Measurements from ENCODE around the gene POU2F3. TPM values are rescaled to one million over a fixed set of nuclear protein-coding genes. Genes with fewer than 3 reads are reported as not detected.
A peak's percentile ranks its signal among the peaks of the same experiment; 100 is the strongest.

The POU2F3 gene
- total RNA-seq, 4 donors from 2014 or later: 58.2 to 219 (median 105) TPM

DNA sequence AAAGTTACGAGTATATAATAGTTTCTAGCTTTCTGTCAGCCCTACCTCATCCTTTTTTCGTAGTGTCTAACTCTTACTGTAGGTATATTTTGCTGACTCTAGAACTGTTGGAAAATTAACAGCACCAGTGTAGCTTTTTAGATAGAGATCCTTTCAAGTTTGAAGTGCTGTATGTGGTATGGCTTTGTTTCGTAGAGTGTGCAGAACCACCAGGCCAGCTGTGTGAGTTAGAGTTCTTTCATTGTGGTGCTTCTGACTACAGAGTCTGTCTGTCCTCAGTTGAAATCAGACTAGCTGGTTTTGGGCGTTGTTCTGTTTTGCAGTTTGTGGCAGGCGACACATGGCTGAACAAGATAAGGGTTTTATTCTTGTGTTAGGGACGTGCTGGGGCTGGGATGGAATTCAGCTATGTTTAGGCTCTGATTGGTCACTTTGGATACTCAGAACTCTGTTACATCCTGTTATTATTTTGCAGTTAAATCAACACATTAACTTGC, 99.5 kb downstream of the POU2F3 start:
- H3K36me3 ChIP-seq: no peaks in the 10 kb centered on the region
- peak overlapping the region; percentile 67 for H3K27ac ChIP-seq
- H3K27me3 ChIP-seq: no peaks in the 10 kb centered on the region
- peaks cover 73% of the 10 kb centered on the region for H3K4me1 ChIP-seq
- WGBS: 13% methylated on average over 6 of the region's 6 CpGs
- TF ChIP-seq POLR2AphosphoS5 (IDR thresholded peaks at IDR 0.05): no peak
- TF ChIP-seq, protein P1, sequence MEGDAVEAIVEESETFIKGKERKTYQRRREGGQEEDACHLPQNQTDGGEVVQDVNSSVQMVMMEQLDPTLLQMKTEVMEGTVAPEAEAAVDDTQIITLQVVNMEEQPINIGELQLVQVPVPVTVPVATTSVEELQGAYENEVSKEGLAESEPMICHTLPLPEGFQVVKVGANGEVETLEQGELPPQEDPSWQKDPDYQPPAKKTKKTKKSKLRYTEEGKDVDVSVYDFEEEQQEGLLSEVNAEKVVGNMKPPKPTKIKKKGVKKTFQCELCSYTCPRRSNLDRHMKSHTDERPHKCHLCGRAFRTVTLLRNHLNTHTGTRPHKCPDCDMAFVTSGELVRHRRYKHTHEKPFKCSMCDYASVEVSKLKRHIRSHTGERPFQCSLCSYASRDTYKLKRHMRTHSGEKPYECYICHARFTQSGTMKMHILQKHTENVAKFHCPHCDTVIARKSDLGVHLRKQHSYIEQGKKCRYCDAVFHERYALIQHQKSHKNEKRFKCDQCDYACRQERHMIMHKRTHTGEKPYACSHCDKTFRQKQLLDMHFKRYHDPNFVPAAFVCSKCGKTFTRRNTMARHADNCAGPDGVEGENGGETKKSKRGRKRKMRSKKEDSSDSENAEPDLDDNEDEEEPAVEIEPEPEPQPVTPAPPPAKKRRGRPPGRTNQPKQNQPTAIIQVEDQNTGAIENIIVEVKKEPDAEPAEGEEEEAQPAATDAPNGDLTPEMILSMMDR (IDR thresholded peaks at IDR 0.05): no peak
- no peak for TF ChIP-seq POLR2A (IDR thresholded peaks at IDR 0.05)
- TF ChIP-seq EP300 (IDR thresholded peaks at IDR 0.05): no peak
- no peaks in the 10 kb centered on the region for H3K9me3 ChIP-seq
- DNase-seq (ENCODE audit: low spot score in 2 of 2): no peak
- peak overlapping the region; percentile 86 for H3K4me3 ChIP-seq

DNA sequence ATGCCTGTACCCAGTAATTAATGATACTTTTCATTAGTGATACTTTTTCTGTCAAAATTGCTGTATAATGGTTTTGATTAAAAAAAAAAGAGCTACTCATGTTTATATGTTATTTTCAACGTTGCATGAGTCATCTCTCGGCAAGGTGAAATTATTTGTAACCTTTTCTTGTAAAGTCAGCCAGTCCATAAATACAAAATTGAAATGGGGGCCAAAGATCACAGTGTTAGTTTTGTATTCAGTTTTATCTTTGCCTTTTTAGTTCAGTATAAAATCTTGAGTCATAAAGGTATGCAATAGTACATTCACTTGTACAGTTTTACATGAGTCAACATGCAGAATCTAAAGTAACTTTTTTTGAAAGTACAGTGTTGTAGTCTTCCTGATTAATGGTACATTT, 100.6 kb downstream of the POU2F3 start:
- Histone ChIP-seq H3K4me1 (peaks cover 72% of the 10 kb centered on the region), H3K9me3 (no peaks in the 10 kb centered on the region), H3K27ac (peak overlapping the region; percentile 67), H3K4me3 (peak overlapping the region; percentile 86), H3K27me3 (no peaks in the 10 kb centered on the region), H3K36me3 (no peaks in the 10 kb centered on the region)
- no peak for TF ChIP-seq POLR2A (IDR thresholded peaks at IDR 0.05)
- TF ChIP-seq, protein P1 (IDR thresholded peaks at IDR 0.05): no peak
- TF ChIP-seq POLR2AphosphoS5 (IDR thresholded peaks at IDR 0.05): no peak
- no peak for TF ChIP-seq EP300 (IDR thresholded peaks at IDR 0.05)
- 20% methylated on average over 2 of the region's 2 CpGs for WGBS
- no peak for DNase-seq (ENCODE audit: low spot score in 2 of 2)

DNA sequence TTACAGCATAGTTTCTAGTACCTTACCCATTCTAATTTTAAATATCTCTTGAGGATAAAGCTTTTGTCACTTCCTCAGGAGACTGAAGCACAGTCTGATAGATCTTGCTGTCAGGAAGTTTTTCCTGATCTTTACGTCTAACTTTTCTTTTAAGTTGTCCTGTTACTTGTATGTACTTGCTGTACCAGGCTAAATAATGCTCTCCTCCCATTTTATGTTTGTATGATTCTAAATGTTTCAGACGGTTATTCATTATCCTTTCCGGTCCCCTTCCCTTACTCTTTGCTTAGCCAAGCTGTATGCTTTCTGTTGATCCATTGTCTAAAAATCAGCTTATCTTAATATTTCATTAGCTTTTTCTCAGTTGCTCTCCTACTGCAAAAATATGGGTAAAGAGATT, 102.3 kb downstream of the POU2F3 start:
- Histone ChIP-seq H3K27ac (no peak overlapping the region), H3K27me3 (no peaks in the 10 kb centered on the region), H3K9me3 (no peaks in the 10 kb centered on the region), H3K36me3 (no peaks in the 10 kb centered on the region), H3K4me1 (peaks cover 85% of the 10 kb centered on the region), H3K4me3 (no peak overlapping the region)
- TF ChIP-seq POLR2AphosphoS5 (IDR thresholded peaks at IDR 0.05) (no peak), EP300 (IDR thresholded peaks at IDR 0.05) (no peak), POLR2A (IDR thresholded peaks at IDR 0.05) (no peak)
- TF ChIP-seq, protein P1 (IDR thresholded peaks at IDR 0.05): no peak
- DNase-seq (ENCODE audit: low spot score in 2 of 2): no peak
- WGBS: 43% methylated on average over 3 of the region's 3 CpGs

GRCh38 chr11:120342678-120343077, 102.7 kb downstream of the POU2F3 start:
- H3K4me1 ChIP-seq: peaks cover 90% of the 10 kb centered on the region
- 76% methylated on average over 3 of the region's 3 CpGs for WGBS

DNA sequence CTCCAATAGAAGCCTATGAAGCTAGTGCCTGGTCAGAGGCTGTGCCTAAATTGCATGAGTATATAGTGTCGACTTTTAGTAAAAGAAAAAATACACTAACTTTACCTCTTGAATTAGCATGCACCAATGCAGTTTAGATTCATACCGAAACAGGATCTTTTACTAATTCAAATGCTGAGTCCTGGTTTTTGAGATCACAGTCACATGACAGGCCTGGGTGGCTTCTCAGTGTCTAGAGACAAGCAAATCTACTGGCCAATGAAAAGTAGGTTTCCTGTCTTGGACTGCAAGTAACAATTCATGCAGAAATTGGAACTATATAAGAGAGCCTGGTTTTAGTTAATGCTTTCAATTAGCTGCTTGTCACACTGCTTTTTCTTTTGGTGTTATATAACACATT, 103.5 kb downstream of the POU2F3 start:
- Histone ChIP-seq H3K9me3 (no peaks in the 10 kb centered on the region), H3K4me1 (peaks cover 92% of the 10 kb centered on the region), H3K4me3 (no peak overlapping the region), H3K27ac (no peak overlapping the region), H3K36me3 (no peaks in the 10 kb centered on the region), H3K27me3 (no peaks in the 10 kb centered on the region)
- no peak for TF ChIP-seq POLR2A (IDR thresholded peaks at IDR 0.05)
- TF ChIP-seq, protein P1 (IDR thresholded peaks at IDR 0.05): no peak
- no peak for TF ChIP-seq EP300 (IDR thresholded peaks at IDR 0.05)
- no peak for TF ChIP-seq POLR2AphosphoS5 (IDR thresholded peaks at IDR 0.05)
- DNase-seq (ENCODE audit: low spot score in 2 of 2): no peak
- 46% methylated on average over 2 of the region's 2 CpGs for WGBS

More at GRCh38 chr11:120342678-120343077, 102.7 kb downstream of the POU2F3 start:
- H3K27me3 ChIP-seq: no peaks in the 10 kb centered on the region
- no peaks in the 10 kb centered on the region for H3K9me3 ChIP-seq
- DNase-seq (ENCODE audit: low spot score in 2 of 2): no peak
- H3K4me3 ChIP-seq: no peak overlapping the region
- TF ChIP-seq POLR2A (IDR thresholded peaks at IDR 0.05) (no peak), EP300 (IDR thresholded peaks at IDR 0.05) (no peak), POLR2AphosphoS5 (IDR thresholded peaks at IDR 0.05) (no peak)
- TF ChIP-seq, protein P1 (IDR thresholded peaks at IDR 0.05): no peak
- H3K36me3 ChIP-seq: no peaks in the 10 kb centered on the region
- no peak overlapping the region for H3K27ac ChIP-seq
